HepG2 (cell line): ENCODE results near the gene RNFT1. TPM values are rescaled to one million over a fixed set of nuclear protein-coding genes. Genes with fewer than 3 reads are reported as not detected.

Experiments
- CREB1 ChIP-seq, 2 experiments: fragments of 450-650 bp in 1 of 2; IDR thresholded peaks; 2 replicates each; pipeline ENCODE4 v1.6.1; 2016 to 2017; ENCODE audit warnings: control low read depth in 1 of 2, mild to moderate bottlenecking in 1 of 2, missing compliant biosample characterization in 1 of 2, missing genetic modification characterization in 1 of 2
- ELF3 ChIP-seq: IDR thresholded peaks from 2 replicates; pipeline ENCODE4 v1.6.1; 2016; ENCODE audit warnings: missing genetic modification reagents, missing compliant biosample characterization
- HOXA3 ChIP-seq: sonication (generic); formaldehyde crosslinking; IDR thresholded peaks from 2 replicates; pipeline ENCODE4 v1.5.0; 2020; ENCODE audit warnings: missing genetic modification reagents
- KDM3A ChIP-seq: IDR thresholded peaks from 2 replicates; pipeline ENCODE4 v1.6.1; 2018; ENCODE audit warnings: low read depth, missing compliant biosample characterization
- NR3C1 ChIP-seq: sonication (generic); formaldehyde crosslinking; IDR thresholded peaks from 2 replicates; pipeline ENCODE4 v1.4.0; 2020; ENCODE audit warnings: missing genetic modification reagents
- SATB2 ChIP-seq: sonication (generic); formaldehyde crosslinking; IDR thresholded peaks from 2 replicates; pipeline ENCODE4 v1.5.0; 2020; ENCODE audit warnings: missing genetic modification reagents
- ZBTB42 ChIP-seq: sonication (generic); formaldehyde crosslinking; IDR thresholded peaks from 2 replicates; pipeline ENCODE4 v1.5.0; 2020; ENCODE audit warnings: mild to moderate bottlenecking, missing genetic modification reagents
- ZNF138 ChIP-seq: sonication (generic); formaldehyde crosslinking; IDR thresholded peaks from 2 replicates; pipeline ENCODE4 v1.5.0; 2020; ENCODE audit warnings: mild to moderate bottlenecking, low read depth, missing genetic modification reagents
- ZNF564 ChIP-seq: sonication (generic); formaldehyde crosslinking; IDR thresholded peaks from 2 replicates; pipeline ENCODE4 v1.8.1; 2023; ENCODE audit warnings: mild to moderate bottlenecking, missing genetic modification reagents
- ZNF761 ChIP-seq: sonication (generic); formaldehyde crosslinking; conservative IDR thresholded peaks from 2 replicates; pipeline ENCODE4 v1.4.0; 2020; ENCODE audit warnings: mild to moderate bottlenecking, missing genetic modification reagents
- polyA plus RNA-seq, 8 experiments: library from polyadenylated mRNA; depleted of rRNA in 3 of 8; stranded (reverse) in 7 of 8; unstranded in 1 of 8; fragments of >200 nt; fragmentation: Illumina TruSeq in 4 of 8; extraction: Trizol in 4 of 8; gene quantifications; 2 replicates each; pipeline versions ENCODE4 v1.2.1 to v1.2.3, GENCODE V29; 2011 to 2016; ENCODE audit warnings: low read depth in 4 of 8, missing spikeins in 1 of 8, mixed read lengths in 1 of 8; ENCODE audit not compliant: insufficient read depth in 1 of 8
- total RNA-seq, 5 experiments: library from RNA; depleted of rRNA; stranded (reverse); fragments of >200 nt; fragmentation: Illumina TruSeq; extraction: Trizol; gene quantifications; 2 replicates each; pipeline ENCODE4 v1.2.3, GENCODE V29; 2016; ENCODE audit warnings: low read depth in 1 of 5
- TF ChIP-seq, protein P1 (sequence below): sonication (generic); formaldehyde crosslinking; IDR thresholded peaks from 2 replicates; pipeline ENCODE4 v1.4.0; 2020; ENCODE audit warnings: missing genetic modification reagents, borderline replicate concordance
- TF ChIP-seq, protein P2 (sequence below): sonication (generic); formaldehyde crosslinking; IDR thresholded peaks from 2 replicates; pipeline ENCODE4 v1.8.0; 2023; ENCODE audit warnings: mild to moderate bottlenecking, missing genetic modification reagents
- TF ChIP-seq, protein P3 (sequence below): sonication (generic); formaldehyde crosslinking; IDR thresholded peaks from 2 replicates; pipeline ENCODE4 v1.4.0; 2020; ENCODE audit warnings: missing genetic modification reagents, borderline replicate concordance
- TF ChIP-seq, protein P4 (sequence below): IDR thresholded peaks from 2 replicates; pipeline ENCODE4 v1.6.1; 2016; ENCODE audit warnings: low read depth, missing genetic modification reagents, missing compliant biosample characterization

Gene RNFT1
- total and polyA plus RNA-seq, 2 of the 13 experiments (the other 11 are each of a cell fraction or from before 2014, with no cell fraction given), result 19.1 to 22.1 TPM

DNA sequence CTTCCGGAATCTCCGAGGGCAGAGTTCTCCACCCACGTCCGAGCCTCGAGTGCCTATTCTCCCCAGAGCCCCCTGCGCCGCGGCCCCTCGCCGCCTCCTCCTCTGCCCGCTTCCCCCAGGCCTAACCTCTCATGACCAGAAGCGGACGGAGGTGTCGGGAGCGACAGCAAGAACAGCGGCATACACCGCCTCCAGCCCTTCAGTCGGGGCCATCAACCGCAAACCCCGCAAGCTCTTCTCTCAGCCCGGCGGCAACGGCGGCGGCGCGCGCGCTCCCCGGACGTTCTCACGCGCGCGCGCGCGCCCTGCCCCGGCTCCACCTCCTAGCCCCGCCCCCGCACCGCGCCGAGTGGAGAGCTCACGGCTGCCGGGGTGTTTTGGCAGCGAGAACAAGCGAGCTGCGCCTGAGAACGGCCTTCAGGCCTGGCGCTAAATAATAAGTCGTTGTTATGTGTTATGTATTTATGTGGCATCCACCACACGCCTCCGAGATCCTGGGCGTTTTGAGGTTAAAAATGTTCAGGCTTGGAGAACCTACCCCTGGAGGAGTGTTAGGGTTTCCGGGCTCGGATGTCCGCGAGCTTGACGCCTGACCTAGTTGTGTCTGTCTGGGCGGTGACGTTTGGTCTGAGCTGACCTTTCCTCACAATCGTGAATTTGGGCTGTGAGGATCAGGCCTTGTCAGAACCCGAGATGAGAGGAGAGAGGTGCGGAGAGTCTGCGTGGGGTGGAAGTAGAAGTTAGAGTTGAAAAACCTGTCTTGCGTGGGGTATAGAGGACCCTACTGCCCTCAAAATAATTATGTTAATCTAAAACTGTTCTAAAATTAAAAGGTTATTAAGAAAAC lies at the start of gene RNFT1 (continued):
- TF ChIP-seq, protein P1, sequence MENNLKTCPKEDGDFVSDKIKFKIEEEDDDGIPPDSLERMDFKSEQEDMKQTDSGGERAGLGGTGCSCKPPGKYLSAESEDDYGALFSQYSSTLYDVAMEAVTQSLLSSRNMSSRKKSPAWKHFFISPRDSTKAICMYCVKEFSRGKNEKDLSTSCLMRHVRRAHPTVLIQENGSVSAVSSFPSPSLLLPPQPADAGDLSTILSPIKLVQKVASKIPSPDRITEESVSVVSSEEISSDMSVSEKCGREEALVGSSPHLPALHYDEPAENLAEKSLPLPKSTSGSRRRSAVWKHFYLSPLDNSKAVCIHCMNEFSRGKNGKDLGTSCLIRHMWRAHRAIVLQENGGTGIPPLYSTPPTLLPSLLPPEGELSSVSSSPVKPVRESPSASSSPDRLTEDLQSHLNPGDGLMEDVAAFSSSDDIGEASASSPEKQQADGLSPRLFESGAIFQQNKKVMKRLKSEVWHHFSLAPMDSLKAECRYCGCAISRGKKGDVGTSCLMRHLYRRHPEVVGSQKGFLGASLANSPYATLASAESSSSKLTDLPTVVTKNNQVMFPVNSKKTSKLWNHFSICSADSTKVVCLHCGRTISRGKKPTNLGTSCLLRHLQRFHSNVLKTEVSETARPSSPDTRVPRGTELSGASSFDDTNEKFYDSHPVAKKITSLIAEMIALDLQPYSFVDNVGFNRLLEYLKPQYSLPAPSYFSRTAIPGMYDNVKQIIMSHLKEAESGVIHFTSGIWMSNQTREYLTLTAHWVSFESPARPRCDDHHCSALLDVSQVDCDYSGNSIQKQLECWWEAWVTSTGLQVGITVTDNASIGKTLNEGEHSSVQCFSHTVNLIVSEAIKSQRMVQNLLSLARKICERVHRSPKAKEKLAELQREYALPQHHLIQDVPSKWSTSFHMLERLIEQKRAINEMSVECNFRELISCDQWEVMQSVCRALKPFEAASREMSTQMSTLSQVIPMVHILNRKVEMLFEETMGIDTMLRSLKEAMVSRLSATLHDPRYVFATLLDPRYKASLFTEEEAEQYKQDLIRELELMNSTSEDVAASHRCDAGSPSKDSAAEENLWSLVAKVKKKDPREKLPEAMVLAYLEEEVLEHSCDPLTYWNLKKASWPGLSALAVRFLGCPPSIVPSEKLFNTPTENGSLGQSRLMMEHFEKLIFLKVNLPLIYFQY (CRISPR knock-in tag), result peak; percentile 31; the same call in 1 of the 2 replicates
- no peak for TF ChIP-seq SATB2 (CRISPR knock-in tag)
- TF ChIP-seq, protein P2, sequence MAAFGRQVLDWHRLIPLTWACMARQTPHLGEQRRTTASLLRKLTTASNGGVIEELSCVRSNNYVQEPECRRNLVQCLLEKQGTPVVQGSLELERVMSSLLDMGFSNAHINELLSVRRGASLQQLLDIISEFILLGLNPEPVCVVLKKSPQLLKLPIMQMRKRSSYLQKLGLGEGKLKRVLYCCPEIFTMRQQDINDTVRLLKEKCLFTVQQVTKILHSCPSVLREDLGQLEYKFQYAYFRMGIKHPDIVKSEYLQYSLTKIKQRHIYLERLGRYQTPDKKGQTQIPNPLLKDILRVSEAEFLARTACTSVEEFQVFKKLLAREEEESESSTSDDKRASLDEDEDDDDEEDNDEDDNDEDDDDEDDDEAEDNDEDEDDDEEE (CRISPR knock-in tag), result no peak
- TF ChIP-seq ZNF761, result no peak
- TF ChIP-seq, protein P3, sequence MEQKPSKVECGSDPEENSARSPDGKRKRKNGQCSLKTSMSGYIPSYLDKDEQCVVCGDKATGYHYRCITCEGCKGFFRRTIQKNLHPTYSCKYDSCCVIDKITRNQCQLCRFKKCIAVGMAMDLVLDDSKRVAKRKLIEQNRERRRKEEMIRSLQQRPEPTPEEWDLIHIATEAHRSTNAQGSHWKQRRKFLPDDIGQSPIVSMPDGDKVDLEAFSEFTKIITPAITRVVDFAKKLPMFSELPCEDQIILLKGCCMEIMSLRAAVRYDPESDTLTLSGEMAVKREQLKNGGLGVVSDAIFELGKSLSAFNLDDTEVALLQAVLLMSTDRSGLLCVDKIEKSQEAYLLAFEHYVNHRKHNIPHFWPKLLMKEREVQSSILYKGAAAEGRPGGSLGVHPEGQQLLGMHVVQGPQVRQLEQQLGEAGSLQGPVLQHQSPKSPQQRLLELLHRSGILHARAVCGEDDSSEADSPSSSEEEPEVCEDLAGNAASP, result peak; percentile 59; the same call in 1 of the 2 replicates
- TF ChIP-seq, protein P4, sequence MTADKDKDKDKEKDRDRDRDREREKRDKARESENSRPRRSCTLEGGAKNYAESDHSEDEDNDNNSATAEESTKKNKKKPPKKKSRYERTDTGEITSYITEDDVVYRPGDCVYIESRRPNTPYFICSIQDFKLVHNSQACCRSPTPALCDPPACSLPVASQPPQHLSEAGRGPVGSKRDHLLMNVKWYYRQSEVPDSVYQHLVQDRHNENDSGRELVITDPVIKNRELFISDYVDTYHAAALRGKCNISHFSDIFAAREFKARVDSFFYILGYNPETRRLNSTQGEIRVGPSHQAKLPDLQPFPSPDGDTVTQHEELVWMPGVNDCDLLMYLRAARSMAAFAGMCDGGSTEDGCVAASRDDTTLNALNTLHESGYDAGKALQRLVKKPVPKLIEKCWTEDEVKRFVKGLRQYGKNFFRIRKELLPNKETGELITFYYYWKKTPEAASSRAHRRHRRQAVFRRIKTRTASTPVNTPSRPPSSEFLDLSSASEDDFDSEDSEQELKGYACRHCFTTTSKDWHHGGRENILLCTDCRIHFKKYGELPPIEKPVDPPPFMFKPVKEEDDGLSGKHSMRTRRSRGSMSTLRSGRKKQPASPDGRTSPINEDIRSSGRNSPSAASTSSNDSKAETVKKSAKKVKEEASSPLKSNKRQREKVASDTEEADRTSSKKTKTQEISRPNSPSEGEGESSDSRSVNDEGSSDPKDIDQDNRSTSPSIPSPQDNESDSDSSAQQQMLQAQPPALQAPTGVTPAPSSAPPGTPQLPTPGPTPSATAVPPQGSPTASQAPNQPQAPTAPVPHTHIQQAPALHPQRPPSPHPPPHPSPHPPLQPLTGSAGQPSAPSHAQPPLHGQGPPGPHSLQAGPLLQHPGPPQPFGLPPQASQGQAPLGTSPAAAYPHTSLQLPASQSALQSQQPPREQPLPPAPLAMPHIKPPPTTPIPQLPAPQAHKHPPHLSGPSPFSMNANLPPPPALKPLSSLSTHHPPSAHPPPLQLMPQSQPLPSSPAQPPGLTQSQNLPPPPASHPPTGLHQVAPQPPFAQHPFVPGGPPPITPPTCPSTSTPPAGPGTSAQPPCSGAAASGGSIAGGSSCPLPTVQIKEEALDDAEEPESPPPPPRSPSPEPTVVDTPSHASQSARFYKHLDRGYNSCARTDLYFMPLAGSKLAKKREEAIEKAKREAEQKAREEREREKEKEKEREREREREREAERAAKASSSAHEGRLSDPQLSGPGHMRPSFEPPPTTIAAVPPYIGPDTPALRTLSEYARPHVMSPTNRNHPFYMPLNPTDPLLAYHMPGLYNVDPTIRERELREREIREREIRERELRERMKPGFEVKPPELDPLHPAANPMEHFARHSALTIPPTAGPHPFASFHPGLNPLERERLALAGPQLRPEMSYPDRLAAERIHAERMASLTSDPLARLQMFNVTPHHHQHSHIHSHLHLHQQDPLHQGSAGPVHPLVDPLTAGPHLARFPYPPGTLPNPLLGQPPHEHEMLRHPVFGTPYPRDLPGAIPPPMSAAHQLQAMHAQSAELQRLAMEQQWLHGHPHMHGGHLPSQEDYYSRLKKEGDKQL (CRISPR knock-in tag), result no peak
- TF ChIP-seq NR3C1 (CRISPR knock-in tag), result 0 out of 2 replicates have a peak, but pooled peaks have one; percentile 37
- peak; percentile 40; the same call in 1 of the 2 replicates for TF ChIP-seq ZNF564 (CRISPR knock-in tag)
- TF ChIP-seq ELF3 (CRISPR knock-in tag), result peak; percentile 57
- peak; percentile 47; the same call in 1 of the 2 replicates for TF ChIP-seq KDM3A (CRISPR knock-in tag)
- TF ChIP-seq CREB1 (IDR thresholded peaks at IDR 0.05), result 0 out of 2 replicates have a peak, but pooled peaks have one; percentile 5
- no peak for TF ChIP-seq CREB1 (CRISPR knock-in tag; IDR thresholded peaks at IDR 0.05)
- TF ChIP-seq ZNF138 (CRISPR knock-in tag), result peak; percentile 72
- 0 out of 2 replicates have a peak, but pooled peaks have one; percentile 39 for TF ChIP-seq ZBTB42 (CRISPR knock-in tag)
- TF ChIP-seq HOXA3 (CRISPR knock-in tag), result peak; percentile 17; the same call in 1 of the 2 replicates
